ENCODE results near the gene CAB39.

The CAB39 gene

GRCh38 chr2:230672836-230673235 is 39.8 kb upstream of the CAB39 start:
- TF ChIP-seq POLR2A (IDR thresholded peaks at IDR 0.05; ENCODE audit: low read depth, low read length) = no peak
- no peak for TF ChIP-seq TAF1 (IDR thresholded peaks at IDR 0.05; ENCODE audit: borderline replicate concordance, low read depth, low read length)

DNA sequence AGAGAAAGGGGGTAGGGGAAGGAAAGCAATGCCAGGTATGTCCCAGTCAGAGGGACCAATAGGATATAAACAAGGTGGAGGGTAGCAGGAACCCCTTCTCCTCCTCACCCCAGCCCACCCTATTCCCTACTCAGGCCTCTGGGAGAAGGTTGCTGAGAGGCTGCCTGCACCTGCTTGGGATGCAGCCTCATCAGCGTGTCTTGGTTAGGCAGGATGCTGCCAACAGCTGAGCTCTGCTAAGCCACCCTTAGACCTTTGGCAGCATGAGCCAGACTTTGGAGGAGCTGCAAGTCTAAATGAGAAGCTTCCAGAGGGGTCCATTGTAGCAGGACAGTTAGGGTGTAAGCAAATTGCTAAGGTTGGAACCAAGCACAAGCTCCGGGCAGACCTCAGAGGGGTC is 38.2 kb upstream of the CAB39 start:
- DNase-seq (ENCODE audit: insufficient read length) = no peak
- TF ChIP-seq TAF1 (IDR thresholded peaks at IDR 0.05; ENCODE audit: borderline replicate concordance, low read depth, low read length) (no peak), POLR2AphosphoS5 (IDR thresholded peaks at IDR 0.05; ENCODE audit: low read depth, low read length) (no peak), POLR2A (IDR thresholded peaks at IDR 0.05; ENCODE audit: low read depth, low read length) (no peak)
- no peak for FAIRE-seq

More at GRCh38 chr2:230672836-230673235, 39.8 kb upstream of the CAB39 start:
- DNase-seq (ENCODE audit: insufficient read length) (no peak), FAIRE-seq (no peak)

DNA sequence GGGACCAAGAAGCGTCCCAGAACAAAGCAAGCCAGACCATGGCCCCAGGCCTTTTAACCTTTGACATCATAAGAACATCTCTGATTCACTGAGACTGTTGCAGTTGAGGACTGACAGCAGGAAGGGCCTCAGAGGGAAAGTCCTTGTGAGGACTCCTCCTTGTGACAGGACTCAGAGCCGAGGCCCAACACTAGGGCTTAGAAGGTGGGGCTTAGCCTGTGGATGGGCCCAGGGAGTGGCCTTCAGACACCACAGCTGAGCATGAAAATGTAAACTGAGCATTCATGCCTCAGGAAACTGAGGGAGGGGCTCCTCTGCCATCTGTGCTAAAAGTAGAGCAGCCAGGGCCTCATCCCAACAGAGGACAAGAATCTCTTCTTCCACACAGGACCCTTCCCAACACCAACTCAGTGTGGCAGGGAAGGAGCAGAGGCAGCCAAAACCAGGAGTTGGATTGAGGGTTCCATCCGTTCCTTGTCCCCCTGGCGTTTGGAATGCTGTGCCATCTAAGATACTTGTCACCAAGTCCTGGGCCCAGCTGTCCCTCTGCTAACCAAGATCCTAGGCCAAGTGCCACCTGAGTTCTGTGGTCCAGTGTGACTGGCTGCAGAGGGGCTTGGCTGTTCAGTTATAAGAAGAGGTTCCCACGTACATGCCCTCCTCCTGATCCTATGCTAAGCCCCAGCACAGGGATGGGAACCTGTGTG is 37.5 kb upstream of the CAB39 start:
- DNase-seq (ENCODE audit: insufficient read length) = no peak
- FAIRE-seq = no peak
- TF ChIP-seq TAF1 (IDR thresholded peaks at IDR 0.05; ENCODE audit: borderline replicate concordance, low read depth, low read length) = no peak
- TF ChIP-seq POLR2AphosphoS5 (IDR thresholded peaks at IDR 0.05; ENCODE audit: low read depth, low read length) = no peak
- no peak for TF ChIP-seq POLR2A (IDR thresholded peaks at IDR 0.05; ENCODE audit: low read depth, low read length)

- no peak for DNase-seq (ENCODE audit: insufficient read length)
- no peak for TF ChIP-seq POLR2AphosphoS5 (IDR thresholded peaks at IDR 0.05; ENCODE audit: low read depth, low read length)
- no peak for TF ChIP-seq TAF1 (IDR thresholded peaks at IDR 0.05; ENCODE audit: borderline replicate concordance, low read depth, low read length)
- no peak for TF ChIP-seq POLR2A (IDR thresholded peaks at IDR 0.05; ENCODE audit: low read depth, low read length)
- no peak for FAIRE-seq
Observed at GRCh38 chr2:230676546-230676945, 36.1 kb upstream of the CAB39 start.

GRCh38 chr2:230677201-230677946 is 35.3 kb upstream of the CAB39 start:
- no peak for FAIRE-seq
- TF ChIP-seq POLR2AphosphoS5 (IDR thresholded peaks at IDR 0.05; ENCODE audit: low read depth, low read length) (no peak), TAF1 (IDR thresholded peaks at IDR 0.05; ENCODE audit: borderline replicate concordance, low read depth, low read length) (no peak), POLR2A (IDR thresholded peaks at IDR 0.05; ENCODE audit: low read depth, low read length) (no peak)

GRCh38 chr2:230678018-230678417 is 34.6 kb upstream of the CAB39 start:
- no peak for FAIRE-seq
- TF ChIP-seq TAF1 (IDR thresholded peaks at IDR 0.05; ENCODE audit: borderline replicate concordance, low read depth, low read length) (no peak), POLR2A (IDR thresholded peaks at IDR 0.05; ENCODE audit: low read depth, low read length) (no peak), POLR2AphosphoS5 (IDR thresholded peaks at IDR 0.05; ENCODE audit: low read depth, low read length) (no peak)

More at GRCh38 chr2:230677201-230677946, 35.3 kb upstream of the CAB39 start:
- no peak for DNase-seq (ENCODE audit: insufficient read length)

GRCh38 chr2:230678451-230678850 is 34.2 kb upstream of the CAB39 start:
- no peak for DNase-seq (ENCODE audit: insufficient read length)
- TF ChIP-seq POLR2A (IDR thresholded peaks at IDR 0.05; ENCODE audit: low read depth, low read length) (no peak), POLR2AphosphoS5 (IDR thresholded peaks at IDR 0.05; ENCODE audit: low read depth, low read length) (no peak)
- FAIRE-seq = no peak

More at GRCh38 chr2:230678018-230678417, 34.6 kb upstream of the CAB39 start:
- no peak for DNase-seq (ENCODE audit: insufficient read length)

- DNase-seq (ENCODE audit: insufficient read length) (no peak), FAIRE-seq (peak; percentile 73)
- no peak for TF ChIP-seq TAF1 (IDR thresholded peaks at IDR 0.05; ENCODE audit: borderline replicate concordance, low read depth, low read length)
- TF ChIP-seq POLR2AphosphoS5 (IDR thresholded peaks at IDR 0.05; ENCODE audit: low read depth, low read length) = no peak
- no peak for TF ChIP-seq POLR2A (IDR thresholded peaks at IDR 0.05; ENCODE audit: low read depth, low read length)
Observed at GRCh38 chr2:230680463-230681170, 32.0 kb upstream of the CAB39 start.

- DNase-seq (ENCODE audit: insufficient read length) (no peak), FAIRE-seq (no peak)
- TF ChIP-seq POLR2A (IDR thresholded peaks at IDR 0.05; ENCODE audit: low read depth, low read length) = no peak
- TF ChIP-seq POLR2AphosphoS5 (IDR thresholded peaks at IDR 0.05; ENCODE audit: low read depth, low read length) = no peak
- no peak for TF ChIP-seq TAF1 (IDR thresholded peaks at IDR 0.05; ENCODE audit: borderline replicate concordance, low read depth, low read length)
Observed at GRCh38 chr2:230681171-230681545, 31.5 kb upstream of the CAB39 start.

- DNase-seq (ENCODE audit: insufficient read length) (no peak), FAIRE-seq (no peak)
- no peak for TF ChIP-seq POLR2A (IDR thresholded peaks at IDR 0.05; ENCODE audit: low read depth, low read length)
- no peak for TF ChIP-seq TAF1 (IDR thresholded peaks at IDR 0.05; ENCODE audit: borderline replicate concordance, low read depth, low read length)
- no peak for TF ChIP-seq POLR2AphosphoS5 (IDR thresholded peaks at IDR 0.05; ENCODE audit: low read depth, low read length)
Observed at GRCh38 chr2:230682546-230682945, 30.1 kb upstream of the CAB39 start.

DNA sequence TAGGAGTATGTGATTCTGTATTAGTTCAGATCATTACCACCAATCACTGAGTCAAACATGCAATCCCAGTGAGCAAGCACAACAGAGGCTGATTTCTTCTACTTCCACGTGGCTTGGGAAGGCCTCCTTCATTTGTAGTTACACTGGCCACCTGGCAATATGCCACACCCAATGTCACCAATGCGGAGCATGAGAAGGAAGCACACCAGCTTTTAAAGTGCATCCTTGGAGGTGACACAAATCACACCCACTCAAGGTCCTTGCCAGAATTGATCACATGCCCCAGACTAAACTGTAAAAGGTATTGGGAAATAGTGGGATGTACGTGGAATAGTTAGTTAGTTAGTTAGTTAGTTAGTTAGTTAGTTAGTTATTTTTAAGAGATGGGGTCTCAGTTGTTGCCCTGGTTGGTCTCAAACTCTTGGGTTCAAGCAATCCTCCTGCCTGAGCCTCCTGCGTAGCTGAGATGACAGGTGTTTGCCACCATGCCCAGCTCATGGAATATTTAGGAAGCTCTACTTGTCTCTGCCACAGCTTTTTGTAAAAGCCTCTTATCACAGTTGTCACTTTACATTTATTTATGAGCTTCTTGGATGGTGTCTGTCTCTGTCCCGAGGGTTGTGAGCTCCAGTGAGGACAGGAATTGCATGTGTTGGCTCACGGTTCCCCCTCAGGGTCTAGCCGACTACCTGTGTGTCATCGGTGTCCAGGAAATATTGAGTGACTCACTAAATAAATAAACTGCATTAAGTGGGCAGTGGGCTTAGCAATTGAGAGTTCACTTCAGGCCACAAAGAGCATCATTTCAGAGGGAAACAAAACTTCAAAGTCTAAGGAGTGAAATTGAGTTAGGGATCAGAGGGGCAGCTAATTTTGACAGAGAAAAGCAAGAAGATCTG is 28.1 kb upstream of the CAB39 start:
- no peak for DNase-seq (ENCODE audit: insufficient read length)
- peak; percentile 69 for FAIRE-seq
- TF ChIP-seq TAF1 (IDR thresholded peaks at IDR 0.05; ENCODE audit: borderline replicate concordance, low read depth, low read length) = no peak
- no peak for TF ChIP-seq POLR2A (IDR thresholded peaks at IDR 0.05; ENCODE audit: low read depth, low read length)
- no peak for TF ChIP-seq POLR2AphosphoS5 (IDR thresholded peaks at IDR 0.05; ENCODE audit: low read depth, low read length)
